ENCODE data around the gene FUCA2. TPM values are rescaled to one million over a fixed set of nuclear protein-coding genes. Genes with fewer than 3 reads are reported as not detected.

FUCA2 gene
- total RNA-seq, 1 experiment from 2014 or later = 72.1 TPM

DNA sequence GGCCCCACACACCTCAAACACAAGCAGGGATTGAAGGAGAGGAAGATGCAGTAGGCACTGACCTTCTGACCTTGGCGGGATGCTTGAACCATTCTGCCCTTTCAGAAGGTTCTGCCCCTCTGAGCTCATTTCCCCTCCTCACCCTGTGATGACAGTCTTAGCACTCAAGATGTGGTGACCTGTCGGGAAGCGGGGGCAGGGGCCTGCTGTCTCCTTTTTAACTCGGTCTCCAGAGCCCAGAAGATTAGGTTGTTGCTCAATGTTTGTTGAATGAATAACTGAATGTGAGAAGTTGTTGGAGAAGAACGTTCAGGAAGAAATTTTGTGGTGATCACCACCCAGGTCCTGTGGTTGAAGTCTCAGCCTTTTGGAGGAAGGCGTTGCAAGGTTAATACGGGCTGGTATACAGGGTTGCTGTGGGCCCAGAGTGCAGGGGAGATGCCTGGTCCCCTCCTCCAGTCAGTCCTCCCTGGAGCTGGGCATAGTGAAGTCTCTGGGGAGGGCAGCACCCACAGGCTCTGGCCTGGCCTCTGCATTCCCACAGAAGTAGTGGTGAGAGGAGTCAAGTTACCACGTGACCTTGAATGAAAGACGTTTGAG is 49.7 kb upstream of the FUCA2 start:
- H3K4ac ChIP-seq (ENCODE audit: low read depth, low read length) = no peak overlapping the region
- H3K4me3 Mint-ChIP-seq = no peak overlapping the region
- no peak overlapping the region for H3T11ph ChIP-seq (ENCODE audit: low read length)
- no peaks in the 10 kb centered on the region for H3K4me1 ChIP-seq (ENCODE audit: insufficient read depth, low read length)
- no peaks in the 10 kb centered on the region for H3K79me2 ChIP-seq (ENCODE audit: insufficient read depth, low read length)
- H4K20me1 ChIP-seq (ENCODE audit: control insufficient read depth, insufficient read depth, insufficient read length) = no peaks in the 10 kb centered on the region
- H3K4me2 ChIP-seq (ENCODE audit: insufficient read depth, insufficient read length, low read length) = no peak overlapping the region
- H2BK15ac ChIP-seq (ENCODE audit: low read depth, low read length) = no peak overlapping the region
- no peak overlapping the region for H3K56ac ChIP-seq (ENCODE audit: insufficient read length, low read depth, low read length)
- peaks cover 0 to 7% of the 10 kb centered on the region in 2 experiments; a peak in 1 of 4 replicates for H3K4me1 Mint-ChIP-seq
- H3K36me3 Mint-ChIP-seq (ENCODE audit: insufficient read depth in 1 of 3, low read depth in 3 of 3) = no peaks in the 10 kb centered on the region; a peak in 1 of 7 replicates
- WGBS (ENCODE audit: extremely low coverage, insufficient read length, low lambda C conversion rate) = no CpG with 5 or more reads among the region's 9 CpGs
- no peak overlapping the region for H3K23ac ChIP-seq (ENCODE audit: insufficient read length, low read depth, low read length)
- no peak overlapping the region for H3K27ac ChIP-seq (ENCODE audit: insufficient read length, low read depth, low read length)
- TF ChIP-seq, protein P1, sequence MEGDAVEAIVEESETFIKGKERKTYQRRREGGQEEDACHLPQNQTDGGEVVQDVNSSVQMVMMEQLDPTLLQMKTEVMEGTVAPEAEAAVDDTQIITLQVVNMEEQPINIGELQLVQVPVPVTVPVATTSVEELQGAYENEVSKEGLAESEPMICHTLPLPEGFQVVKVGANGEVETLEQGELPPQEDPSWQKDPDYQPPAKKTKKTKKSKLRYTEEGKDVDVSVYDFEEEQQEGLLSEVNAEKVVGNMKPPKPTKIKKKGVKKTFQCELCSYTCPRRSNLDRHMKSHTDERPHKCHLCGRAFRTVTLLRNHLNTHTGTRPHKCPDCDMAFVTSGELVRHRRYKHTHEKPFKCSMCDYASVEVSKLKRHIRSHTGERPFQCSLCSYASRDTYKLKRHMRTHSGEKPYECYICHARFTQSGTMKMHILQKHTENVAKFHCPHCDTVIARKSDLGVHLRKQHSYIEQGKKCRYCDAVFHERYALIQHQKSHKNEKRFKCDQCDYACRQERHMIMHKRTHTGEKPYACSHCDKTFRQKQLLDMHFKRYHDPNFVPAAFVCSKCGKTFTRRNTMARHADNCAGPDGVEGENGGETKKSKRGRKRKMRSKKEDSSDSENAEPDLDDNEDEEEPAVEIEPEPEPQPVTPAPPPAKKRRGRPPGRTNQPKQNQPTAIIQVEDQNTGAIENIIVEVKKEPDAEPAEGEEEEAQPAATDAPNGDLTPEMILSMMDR (conservative IDR thresholded peaks at IDR 0.05) = no peak
- H4K8ac ChIP-seq (replicated peaks; ENCODE audit: insufficient read length, low read depth, low read length) = no peak overlapping the region
- no peak overlapping the region for H2BK20ac ChIP-seq (ENCODE audit: low read depth, low read length, poor library complexity, severe bottlenecking)
- H4K91ac ChIP-seq (ENCODE audit: insufficient read length, low read depth, low read length) = no peak overlapping the region
- no peak overlapping the region for H3K27ac Mint-ChIP-seq
- no peaks in the 10 kb centered on the region for H3K27me3 ChIP-seq (ENCODE audit: insufficient read depth, low read length)
- H3K9me3 ChIP-seq (ENCODE audit: control insufficient read depth, low read depth, low read length) = no peaks in the 10 kb centered on the region
- no peak overlapping the region for H4K5ac ChIP-seq (ENCODE audit: insufficient read length, low read depth, low read length)
- no peaks in the 10 kb centered on the region for H3K23me2 ChIP-seq (ENCODE audit: insufficient read length, low read depth, low read length, poor library complexity, severe bottlenecking)
- no peak overlapping the region for H2BK120ac ChIP-seq (ENCODE audit: low read depth, low read length, poor library complexity, severe bottlenecking)
- H2BK12ac ChIP-seq (ENCODE audit: insufficient read length, low read depth, low read length) = no peak overlapping the region
- H3K14ac ChIP-seq (ENCODE audit: insufficient read depth, low read length) = no peak overlapping the region
- no peak overlapping the region for H2BK5ac ChIP-seq (ENCODE audit: insufficient read length, low read length)
- H3K79me1 ChIP-seq (ENCODE audit: insufficient read depth, low read depth, low read length, poor library complexity, severe bottlenecking) = no peaks in the 10 kb centered on the region
- DNase-seq = no peak
- H2AK5ac ChIP-seq (ENCODE audit: insufficient read length, low read length) = no peak overlapping the region
- H3K18ac ChIP-seq (ENCODE audit: insufficient read length, low read depth, low read length) = no peak overlapping the region
- no peak overlapping the region for H3K9ac ChIP-seq (ENCODE audit: extremely low read depth, insufficient read length, low read length)
- peaks cover 0 to 6% of the 10 kb centered on the region in 2 experiments; a peak in 2 of 5 replicates for H3K9me3 Mint-ChIP-seq
- peaks cover 4% of the 10 kb centered on the region; the same call in 1 of the 2 replicates for H3K27me3 Mint-ChIP-seq (ENCODE audit: low read depth)
- no peak overlapping the region for H2AFZ ChIP-seq (ENCODE audit: low read length)
